CD14-positive monocyte (primary cell): ENCODE data around the gene CABP2. TPM values are rescaled to one million over a fixed set of nuclear protein-coding genes. Genes with fewer than 3 reads are reported as not detected.

Experiments used
- DNase-seq, 3 donors: peaks; one replicate each; pipeline ENCODE4 v3.0.0-alpha.2; 2011 to 2022
- H2AFZ ChIP-seq: 2 replicates; pipeline ENCODE4 v1.6.0; 2012; ENCODE audit warnings: mild to moderate bottlenecking, low read depth, low read length, inconsistent platforms; ENCODE audit not compliant: insufficient read depth, poor library complexity, severe bottlenecking
- H3K27ac ChIP-seq, 2 donors: 1 replicate in 1 of 2; 2 replicates in 1 of 2; pipeline ENCODE4 v1.5.1; 2012 to 2013; ENCODE audit warnings: low read length in 2 of 2, control low read depth in 1 of 2, inconsistent platforms in 1 of 2, low read depth in 1 of 2, mild to moderate bottlenecking in 1 of 2
- H3K27me3 ChIP-seq, 2 donors: one replicate each; pipeline versions ENCODE4 v1.6.0 to v1.6.1; 2011 to 2013; ENCODE audit warnings: low read length in 2 of 2; ENCODE audit not compliant: control insufficient read depth in 2 of 2, insufficient read depth in 2 of 2
- H3K36me3 ChIP-seq, 2 donors: replicated peaks in 1 of 2; 1 replicate in 1 of 2; 2 replicates in 1 of 2; pipeline versions ENCODE4 v1.5.1 to v1.6.1; 2012 to 2013; ENCODE audit warnings: low read length in 2 of 2, control low read depth in 1 of 2, inconsistent platforms in 1 of 2, mild to moderate bottlenecking in 1 of 2; ENCODE audit not compliant: insufficient read depth in 2 of 2, control insufficient read depth in 1 of 2
- H3K4me1 ChIP-seq, 2 donors: 1 replicate in 1 of 2; 2 replicates in 1 of 2; pipeline versions ENCODE4 v1.5.1 to v1.6.1; 2012 to 2013; ENCODE audit warnings: low read length in 2 of 2, control low read depth in 1 of 2, inconsistent platforms in 1 of 2, mild to moderate bottlenecking in 1 of 2, moderate library complexity in 1 of 2; ENCODE audit not compliant: insufficient read depth in 2 of 2, control insufficient read depth in 1 of 2
- H3K4me2 ChIP-seq: replicated peaks from 2 replicates; pipeline ENCODE3; 2012; ENCODE audit warnings: low read length, moderate library complexity, mild to moderate bottlenecking; ENCODE audit not compliant: poor library complexity, severe bottlenecking; ENCODE audit errors: extremely low read depth
- H3K4me3 ChIP-seq, 3 experiments: fragments of 200-600 bp in 1 of 3; sonication (generic) in 1 of 3; replicated peaks in 1 of 3; 1 replicate in 2 of 3; 2 replicates in 1 of 3; pipeline ENCODE4 v1.5.1; 2011 to 2013; ENCODE audit warnings: low read length in 3 of 3, mild to moderate bottlenecking in 3 of 3, control low read depth in 2 of 3, low read depth in 2 of 3, inconsistent platforms in 1 of 3, moderate library complexity in 1 of 3
- H3K79me2 ChIP-seq: 2 replicates; pipeline ENCODE4 v1.6.0; 2012; ENCODE audit warnings: mild to moderate bottlenecking, control low read depth, inconsistent platforms, low read length, moderate library complexity; ENCODE audit not compliant: insufficient read depth
- H3K9ac ChIP-seq: 2 replicates; pipeline ENCODE4 v1.6.0; 2017; ENCODE audit warnings: low read length, mild to moderate bottlenecking; ENCODE audit not compliant: insufficient read depth, poor library complexity, severe bottlenecking
- H3K9me3 ChIP-seq, 2 donors: replicated peaks in 1 of 2; 1 replicate in 1 of 2; 2 replicates in 1 of 2; pipeline versions ENCODE4 v1.5.1 to v1.6.1; 2012 to 2013; ENCODE audit warnings: low read length in 2 of 2, control low read depth in 1 of 2; ENCODE audit not compliant: control insufficient read depth in 1 of 2, insufficient read depth in 1 of 2
- H4K20me1 ChIP-seq: 2 replicates; pipeline ENCODE4 v1.6.0; 2012; ENCODE audit warnings: mild to moderate bottlenecking, low read length, control low read depth, moderate library complexity; ENCODE audit not compliant: insufficient read depth
- H3K27ac Mint-ChIP-seq, 7 donors: one replicate each; pipeline ENCODE4 v1.8.0; 2020; ENCODE audit warnings: mild to moderate bottlenecking in 7 of 7, mixed read lengths in 7 of 7, moderate library complexity in 6 of 7, inconsistent platforms in 2 of 7
- H3K27me3 Mint-ChIP-seq, 3 donors: one replicate each; pipeline ENCODE4 v1.8.0; 2021 to 2022; ENCODE audit warnings: low read depth in 3 of 3, mild to moderate bottlenecking in 3 of 3, mixed read lengths in 3 of 3, moderate library complexity in 3 of 3, inconsistent platforms in 1 of 3
- H3K36me3 Mint-ChIP-seq, 2 donors: one replicate each; pipeline ENCODE4 v1.8.0; 2020; ENCODE audit warnings: mixed read lengths in 2 of 2, inconsistent platforms in 1 of 2, mild to moderate bottlenecking in 1 of 2
- H3K4me1 Mint-ChIP-seq: one replicate; pipeline ENCODE4 v1.8.0; 2020; ENCODE audit warnings: mild to moderate bottlenecking, mixed read lengths
- H3K4me3 Mint-ChIP-seq, 2 donors: one replicate each; pipeline ENCODE4 v1.8.0; 2020; ENCODE audit warnings: mild to moderate bottlenecking in 2 of 2, mixed read lengths in 2 of 2, moderate library complexity in 1 of 2
- H3K9me3 Mint-ChIP-seq, 7 donors: one replicate each; pipeline ENCODE4 v1.8.0; 2020 to 2022; ENCODE audit warnings: mixed read lengths in 7 of 7, mild to moderate bottlenecking in 6 of 7, moderate library complexity in 6 of 7, inconsistent platforms in 2 of 7
- CTCF ChIP-seq: fragments of 200-600 bp; IDR thresholded peaks from one replicate; pipeline ENCODE4 v1.8.0; 2022; ENCODE audit warnings: antibody characterized with exemption, mild to moderate bottlenecking
- WGBS: methylation state at CpG from one replicate; pipeline ENCODE4 v1.1.5; 2013; ENCODE audit warnings: missing lambda C conversion rate; ENCODE audit not compliant: insufficient coverage; 5-methylcytosine and 5-hydroxymethylcytosine counted together
- intact Hi-C, 2 donors: fragments of 100-400 bp; cut with micrococcal nuclease; formaldehyde crosslinking; loops; one replicate each; pipeline versions ENCODE4 v1.15.0 to v1.15.1; 2023
- polyA plus RNA-seq, 3 donors: library from polyadenylated mRNA; depleted of rRNA in 1 of 3; unstranded in 2 of 3; stranded (reverse) in 1 of 3; fragments of 300-500 nt in 2 of 3; fragments of >200 nt in 1 of 3; fragmentation: Illumina TruSeq in 2 of 3; gene quantifications; 1 replicate in 2 of 3; 2 replicates in 1 of 3; pipeline ENCODE4 v1.2.3, GENCODE V29; 2012 to 2021

Gene CABP2
- polyA plus RNA-seq, 3 donors, result not detected

DNA sequence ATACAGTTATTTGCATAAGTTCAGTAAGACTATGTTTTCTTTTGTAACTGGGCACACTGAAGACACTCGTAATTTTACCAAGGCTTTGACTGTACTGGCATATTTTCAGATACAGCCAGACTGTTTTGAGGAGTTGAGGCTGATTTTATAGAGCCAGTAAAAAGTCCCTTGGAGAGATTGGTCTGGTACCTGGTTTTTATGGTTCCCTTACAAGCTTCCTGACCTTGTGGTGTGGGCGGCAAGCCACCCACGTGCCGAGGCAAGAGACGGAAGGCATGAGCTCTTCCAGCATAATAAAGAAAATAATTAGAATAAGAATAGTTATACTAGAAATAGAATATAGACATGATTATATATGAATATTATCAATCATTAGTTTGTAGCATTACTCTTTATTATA lies 49.1 kb upstream of the CABP2 start:
- Histone ChIP-seq H3K27me3 (no peaks in the 10 kb centered on the region), H3K4me1 (no peaks in the 10 kb centered on the region), H3K9ac (no peak overlapping the region), H3K27ac (no peak overlapping the region), H3K4me3 (no peak overlapping the region), H2AFZ (no peak overlapping the region), H3K4me2 (no peak overlapping the region), H4K20me1 (no peaks in the 10 kb centered on the region), H3K36me3 (no peaks in the 10 kb centered on the region), H3K79me2 (no peaks in the 10 kb centered on the region), H3K9me3 (no peaks in the 10 kb centered on the region)
- Mint-ChIP-seq H3K36me3 (no peaks in the 10 kb centered on the region), H3K27me3 (peaks cover 8 to 18% (median 17%) of the 10 kb centered on the region in 3 donors), H3K4me1 (peaks cover 4% of the 10 kb centered on the region), H3K4me3 (no peak overlapping the region), H3K27ac (no peak overlapping the region), H3K9me3 (peaks cover 0 to 5% (median 0%) of the 10 kb centered on the region in 7 donors)
- DNase-seq, result no peak
- TF ChIP-seq CTCF, result no peak
- 88% methylated on average over 1 of the region's 5 CpGs for WGBS
- intact Hi-C loops, result loop anchor here (5.0 kb wide), 3 partner anchors 35 to 140 kb away; partner anchors contain the start of gene NDUFV1 (in 2 of the 2)

DNA sequence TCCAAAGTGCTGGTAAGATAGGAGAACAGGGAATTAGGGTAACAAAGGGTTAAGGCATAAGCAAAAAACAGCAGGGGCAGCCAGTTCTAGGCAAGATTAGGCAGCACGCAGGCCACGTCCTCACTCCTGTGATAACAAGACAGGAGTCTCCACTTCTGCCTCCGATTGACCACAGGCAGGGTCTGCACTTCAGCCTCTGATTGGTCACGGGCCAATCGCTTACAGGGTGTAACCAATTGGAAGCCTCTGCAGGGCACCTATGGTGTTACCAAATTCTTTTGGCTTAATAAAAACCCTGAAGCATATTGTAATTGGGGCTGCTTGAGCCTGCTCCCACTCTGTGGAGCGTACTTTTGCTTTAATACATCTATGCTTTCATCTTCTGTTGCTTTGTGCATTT lies 48.2 kb upstream of the CABP2 start:
- no peak overlapping the region for H2AFZ ChIP-seq
- H3K4me3 ChIP-seq, result no peak overlapping the region
- no peak overlapping the region for H3K4me3 Mint-ChIP-seq
- H3K4me1 Mint-ChIP-seq, result peaks cover 4% of the 10 kb centered on the region
- H3K79me2 ChIP-seq, result no peaks in the 10 kb centered on the region
- H3K27ac Mint-ChIP-seq, result no peak overlapping the region
- no peak for DNase-seq
- H3K27me3 Mint-ChIP-seq, result peaks cover 4 to 19% (median 15%) of the 10 kb centered on the region in 3 donors
- intact Hi-C loops, result loop anchor here (5.0 kb wide), 3 partner anchors 36 to 141 kb away; partner anchors contain the start of gene NDUFV1 (in 2 of the 2)
- no peaks in the 10 kb centered on the region for H4K20me1 ChIP-seq
- WGBS, result 82% methylated on average over 6 of the region's 6 CpGs
- no peaks in the 10 kb centered on the region for H3K36me3 ChIP-seq
- H3K27me3 ChIP-seq, result no peaks in the 10 kb centered on the region
- H3K36me3 Mint-ChIP-seq, result no peaks in the 10 kb centered on the region
- no peak for TF ChIP-seq CTCF
- H3K4me2 ChIP-seq, result no peak overlapping the region
- peaks cover 0 to 5% (median 0%) of the 10 kb centered on the region in 7 donors for H3K9me3 Mint-ChIP-seq
- no peak overlapping the region for H3K27ac ChIP-seq
- H3K4me1 ChIP-seq, result no peaks in the 10 kb centered on the region
- H3K9ac ChIP-seq, result no peak overlapping the region
- no peaks in the 10 kb centered on the region for H3K9me3 ChIP-seq
